ENCODE results near the gene SMIM21. TPM values are rescaled to one million over a fixed set of nuclear protein-coding genes. Genes with fewer than 3 reads are reported as not detected.

SMIM21 gene
- total RNA-seq, 2 experiments from 2014 or later = not detected

GRCh38 chr18:75464356-75464755 lies 36.9 kb upstream of the SMIM21 start:
- Histone ChIP-seq H3K9me3 (ENCODE audit: control insufficient read depth in 1 of 2, insufficient read depth in 1 of 2, low read length in 2 of 2) (no peaks in the 10 kb centered on the region), H3K4me1 (ENCODE audit: insufficient read depth, low read length) (no peaks in the 10 kb centered on the region), H3K36me3 (ENCODE audit: insufficient read depth, low read length) (no peaks in the 10 kb centered on the region), H3K27ac (ENCODE audit: low read depth in 1 of 2, low read length in 2 of 2) (no peak overlapping the region), H3K27me3 (ENCODE audit: control insufficient read depth in 1 of 2, insufficient read depth in 2 of 2, low read length in 2 of 2) (peaks cover 0 to 6% of the 10 kb centered on the region in 2 experiments), H3K4me3 (ENCODE audit: low read length) (no peak overlapping the region)
- TF ChIP-seq CTCF (IDR thresholded peaks at IDR 0.05) = no peak
- ATAC-seq (ENCODE audit: poor library complexity) (no peak), DNase-seq (no peak)
- ChIA-PET CTCF (no interaction called here), POLR2A (no interaction called here)
- H3K27me3 Mint-ChIP-seq = peaks cover 19% of the 10 kb centered on the region
- no peak overlapping the region for H3K4me3 Mint-ChIP-seq
- intact Hi-C loops (cut with DNase I, micrococcal nuclease) = no loop called here
- H3K36me3 Mint-ChIP-seq (ENCODE audit: low read depth) = no peaks in the 10 kb centered on the region
- H3K9me3 Mint-ChIP-seq = no peaks in the 10 kb centered on the region
- no peaks in the 10 kb centered on the region for H3K4me1 Mint-ChIP-seq (ENCODE audit: low read depth)
- no peak overlapping the region for H3K27ac Mint-ChIP-seq

- intact Hi-C loops (cut with DNase I, micrococcal nuclease) = no loop called here
- Histone ChIP-seq H3K27ac (ENCODE audit: low read depth in 1 of 2, low read length in 2 of 2) (no peak overlapping the region), H3K4me1 (ENCODE audit: insufficient read depth, low read length) (no peaks in the 10 kb centered on the region), H3K36me3 (ENCODE audit: insufficient read depth, low read length) (no peaks in the 10 kb centered on the region), H3K4me3 (ENCODE audit: low read length) (no peak overlapping the region), H3K27me3 (ENCODE audit: control insufficient read depth in 1 of 2, insufficient read depth in 2 of 2, low read length in 2 of 2) (peaks cover 7 to 9% of the 10 kb centered on the region in 2 experiments), H3K9me3 (ENCODE audit: control insufficient read depth in 1 of 2, insufficient read depth in 1 of 2, low read length in 2 of 2) (peaks cover 0 to 9% of the 10 kb centered on the region in 2 experiments)
- Mint-ChIP-seq H3K9me3 (peaks cover 15% of the 10 kb centered on the region), H3K36me3 (ENCODE audit: low read depth) (no peaks in the 10 kb centered on the region), H3K4me1 (ENCODE audit: low read depth) (no peaks in the 10 kb centered on the region), H3K27ac (no peak overlapping the region), H3K4me3 (no peak overlapping the region), H3K27me3 (peaks cover 36% of the 10 kb centered on the region)
- no peak for DNase-seq
- ChIA-PET POLR2A (no interaction called here), CTCF (no interaction called here)
- TF ChIP-seq CTCF (IDR thresholded peaks at IDR 0.05) = no peak
- no peak for ATAC-seq (ENCODE audit: poor library complexity)
These were observed 34.8 kb upstream of the SMIM21 start for GRCh38 chr18:75462178-75462832.

DNA sequence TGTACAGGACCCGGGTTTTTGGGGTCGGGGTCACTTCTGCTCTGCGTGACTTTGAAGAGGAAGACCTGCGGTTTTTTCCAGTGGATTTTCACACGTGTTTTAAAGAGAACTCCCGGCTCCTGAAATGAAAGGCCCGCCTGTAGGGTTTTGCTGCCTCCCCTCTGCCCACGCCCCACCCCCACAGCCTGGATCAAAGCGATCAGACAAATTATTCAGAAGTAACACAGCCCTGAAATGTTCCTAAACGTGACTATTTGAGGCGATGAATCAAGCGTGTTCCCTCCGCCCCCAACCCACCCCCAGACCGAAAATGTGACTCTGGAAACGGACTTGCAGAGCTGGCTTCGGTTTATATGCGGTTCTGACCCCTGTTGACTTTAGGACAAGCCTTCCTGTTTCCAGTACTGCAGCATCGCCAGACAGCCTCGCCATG lies 28.7 kb upstream of the SMIM21 start:
- intact Hi-C loops (cut with DNase I, micrococcal nuclease) = no loop called here
- ChIA-PET POLR2A (no interaction called here), CTCF (no interaction called here)
- Mint-ChIP-seq H3K27me3 (peaks cover 88% of the 10 kb centered on the region), H3K4me3 (peak overlapping the region; percentile 44), H3K36me3 (ENCODE audit: low read depth) (no peaks in the 10 kb centered on the region), H3K9me3 (peaks cover 15% of the 10 kb centered on the region), H3K27ac (no peak overlapping the region), H3K4me1 (ENCODE audit: low read depth) (peaks cover 5% of the 10 kb centered on the region)
- no peak for DNase-seq
- peaks cover 9% of the 10 kb centered on the region in 2 experiments for H3K9me3 ChIP-seq (ENCODE audit: control insufficient read depth in 1 of 2, insufficient read depth in 1 of 2, low read length in 2 of 2)
- H3K27me3 ChIP-seq (ENCODE audit: control insufficient read depth in 1 of 2, insufficient read depth in 2 of 2, low read length in 2 of 2) = peaks cover 27 to 42% of the 10 kb centered on the region in 2 experiments
- no peak overlapping the region for H3K27ac ChIP-seq (ENCODE audit: low read depth in 1 of 2, low read length in 2 of 2)
- H3K4me3 ChIP-seq (ENCODE audit: low read length) = peak overlapping the region; percentile 34
- ATAC-seq (ENCODE audit: poor library complexity) = no peak
- H3K4me1 ChIP-seq (ENCODE audit: insufficient read depth, low read length) = peaks cover 8% of the 10 kb centered on the region
- no peak for TF ChIP-seq CTCF (IDR thresholded peaks at IDR 0.05)
- no peaks in the 10 kb centered on the region for H3K36me3 ChIP-seq (ENCODE audit: insufficient read depth, low read length)

Measured in CD4-positive, alpha-beta T cell (primary cell).